Ramos (cell line): ENCODE data around the gene DDR1.

Experiments
- in situ Hi-C: fragments of 300-500 bp; cut with MboI; formaldehyde crosslinking; loops from one replicate; pipeline ENCODE4 v1.14.3; 2022; ENCODE audit warnings: low sequenced_read_pairs; ENCODE audit not compliant: unreplicated experiment

Gene DDR1

DNA sequence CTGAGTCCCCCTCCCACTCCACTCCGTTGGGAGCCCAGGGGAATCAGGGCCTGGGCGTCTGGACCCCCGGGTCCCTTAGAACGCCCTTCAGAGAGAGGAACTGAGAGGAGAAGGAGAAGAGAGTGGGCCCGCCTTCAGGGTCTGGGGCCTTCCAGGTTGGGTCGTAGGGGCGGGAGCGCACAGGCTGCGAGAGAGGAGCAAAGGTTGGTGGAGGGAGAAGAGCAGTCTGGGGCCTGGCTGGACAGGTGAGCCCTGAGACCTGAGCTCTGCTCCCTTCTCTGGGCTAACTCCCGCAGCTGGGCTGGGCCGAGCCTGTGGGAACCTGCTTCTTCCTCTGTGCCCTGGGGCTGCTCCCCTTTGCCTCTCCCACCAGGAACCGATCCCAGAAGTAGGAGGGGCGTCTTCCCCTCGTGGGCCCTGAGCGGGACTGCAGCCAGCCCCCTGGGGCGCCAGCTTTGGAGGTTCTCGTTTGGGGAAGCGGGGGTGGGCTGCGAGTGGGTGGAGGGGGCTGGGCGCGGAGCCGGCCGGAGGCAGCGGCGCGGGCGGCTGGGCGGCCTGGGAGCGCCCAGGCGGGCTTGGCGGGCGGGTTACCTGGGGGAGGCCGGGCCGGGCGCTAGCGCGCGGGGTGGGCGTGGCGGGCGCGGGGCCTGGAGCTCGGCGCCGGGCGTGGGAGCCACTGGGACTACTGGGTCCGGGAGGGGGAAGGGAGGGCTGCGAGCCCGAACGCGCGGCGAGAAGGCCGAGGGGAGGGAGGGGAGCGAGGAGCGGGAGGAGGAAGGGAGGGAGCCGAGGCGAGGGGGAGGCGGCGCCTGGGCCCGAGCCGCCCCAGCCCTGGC, at the start of gene DDR1:
DDR1 (plus strand) TSS at position 835 of the 836 bp plus-strand sequence. CDS start 4,211 bp downstream, outside the sequence.
- in situ Hi-C loops, result no loop called here

DNA sequence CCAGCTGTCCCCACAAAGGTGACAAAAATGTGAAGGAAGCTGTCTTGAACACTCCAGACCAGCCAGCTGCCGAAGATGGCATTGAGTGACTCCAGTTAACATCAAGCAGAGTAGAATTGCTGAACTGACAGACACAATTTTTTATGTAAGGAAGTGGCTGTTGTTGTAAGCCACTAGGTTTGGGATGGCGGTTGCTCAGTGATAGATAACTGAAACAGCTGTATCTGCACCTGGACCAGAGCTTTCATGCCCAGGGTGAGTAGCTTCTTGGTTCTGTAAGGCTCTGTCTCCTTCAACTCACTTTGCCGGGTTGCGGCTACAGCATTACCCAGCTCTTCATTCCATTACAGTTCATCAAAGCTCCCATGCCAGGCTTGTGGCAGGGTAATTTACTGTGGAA, 49.7 kb upstream of the DDR1 start:
- in situ Hi-C loops, result no loop called here

DNA sequence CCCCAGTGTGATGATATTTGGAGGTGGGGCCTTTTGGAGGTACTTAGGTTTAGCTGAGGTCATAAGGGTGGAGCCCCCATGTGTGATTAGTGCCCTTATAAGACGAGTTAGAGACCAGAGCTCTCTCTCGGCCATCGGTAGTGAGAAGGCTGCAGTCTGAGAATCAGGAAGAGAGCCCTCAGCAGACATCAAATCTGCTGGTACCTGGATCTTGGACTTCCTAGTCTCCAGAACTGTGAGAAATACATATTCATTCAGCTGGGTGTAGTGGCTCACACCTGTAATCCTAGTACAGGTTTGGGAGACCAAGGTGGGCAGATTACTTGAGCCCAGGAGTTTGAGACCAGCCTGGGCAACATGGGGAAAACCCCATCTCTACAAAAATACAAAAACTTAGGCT, 48.7 kb upstream of the DDR1 start:
- in situ Hi-C loops, result no loop called here

DNA sequence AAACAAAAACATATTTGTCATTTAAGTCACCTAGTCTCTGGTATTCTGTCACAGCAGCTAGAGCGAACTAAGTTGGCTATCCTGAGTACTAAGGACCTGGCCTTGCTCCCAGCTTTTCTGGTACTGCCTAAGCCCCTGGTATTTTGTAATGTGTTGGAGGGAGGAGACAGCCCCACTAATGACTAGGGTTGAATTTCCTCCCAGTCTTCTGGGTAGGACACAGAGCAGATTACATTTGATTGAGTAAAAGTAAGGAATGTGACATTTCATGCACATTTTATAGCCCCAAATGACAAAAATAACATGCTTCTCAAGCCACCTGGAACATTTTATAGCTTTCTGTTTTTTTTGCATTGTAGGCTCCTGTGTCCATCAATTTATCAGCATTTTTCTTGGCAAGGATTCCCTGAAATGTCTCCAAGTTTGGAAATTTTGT, 47.9 kb upstream of the DDR1 start:
- in situ Hi-C loops, result no loop called here

DNA sequence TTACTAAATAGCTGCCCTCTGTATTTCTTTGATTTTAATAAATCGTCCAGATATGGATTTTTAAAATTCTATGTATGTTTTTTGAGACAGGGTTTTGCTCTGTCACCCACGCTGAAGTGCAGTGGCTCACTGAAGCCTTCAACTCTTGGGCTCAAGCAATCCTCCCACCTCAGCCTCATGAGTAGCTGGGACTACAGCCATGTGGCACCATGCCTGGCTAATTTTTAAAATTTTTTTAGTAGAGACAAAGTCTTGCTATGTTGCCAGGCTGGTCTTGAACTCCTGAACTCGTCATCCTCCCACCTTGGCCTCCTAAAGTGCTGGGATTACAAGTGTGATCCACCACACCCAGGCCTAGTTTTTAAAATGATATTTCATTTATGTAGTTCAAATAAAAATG, 47.4 kb upstream of the DDR1 start:
- in situ Hi-C loops, result no loop called here

DNA sequence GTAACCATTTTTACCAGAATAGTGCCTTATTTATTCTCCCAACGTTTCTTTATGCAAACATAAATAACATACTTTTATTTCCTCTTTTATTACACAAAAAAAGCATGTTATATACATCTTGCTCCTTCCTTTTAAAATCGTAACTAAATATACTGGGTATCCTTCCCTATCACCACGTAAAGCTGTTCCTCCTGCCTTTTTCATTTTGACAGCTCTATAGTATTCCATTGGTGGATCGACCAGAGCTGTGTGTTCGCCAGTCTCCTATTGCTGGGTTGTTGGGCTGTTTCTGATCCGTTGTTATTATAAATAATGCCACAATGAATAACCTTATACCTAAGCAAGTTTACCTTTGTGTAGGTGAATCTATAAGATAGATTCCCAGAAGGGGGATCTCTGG, 46.9 kb upstream of the DDR1 start:
- in situ Hi-C loops, result no loop called here

DNA sequence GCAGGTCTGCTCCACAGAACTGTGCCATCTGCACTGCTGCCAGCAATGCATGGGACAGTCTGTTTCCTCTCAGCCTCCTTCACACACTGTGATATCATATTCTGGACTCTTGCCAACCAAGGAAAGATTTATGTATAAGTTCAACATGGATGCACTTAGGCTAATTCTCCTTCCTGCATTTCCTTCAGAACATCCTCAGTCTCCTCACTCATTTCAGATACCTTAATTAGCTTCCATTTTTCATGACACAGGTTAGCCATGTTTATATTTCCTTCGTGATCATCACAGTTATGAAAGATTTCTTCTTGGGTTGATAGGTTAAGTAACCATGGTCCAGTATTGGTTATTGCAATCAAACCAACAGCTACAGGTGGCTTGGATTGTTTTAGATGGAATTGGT, 46.4 kb upstream of the DDR1 start:
- in situ Hi-C loops, result no loop called here

DNA sequence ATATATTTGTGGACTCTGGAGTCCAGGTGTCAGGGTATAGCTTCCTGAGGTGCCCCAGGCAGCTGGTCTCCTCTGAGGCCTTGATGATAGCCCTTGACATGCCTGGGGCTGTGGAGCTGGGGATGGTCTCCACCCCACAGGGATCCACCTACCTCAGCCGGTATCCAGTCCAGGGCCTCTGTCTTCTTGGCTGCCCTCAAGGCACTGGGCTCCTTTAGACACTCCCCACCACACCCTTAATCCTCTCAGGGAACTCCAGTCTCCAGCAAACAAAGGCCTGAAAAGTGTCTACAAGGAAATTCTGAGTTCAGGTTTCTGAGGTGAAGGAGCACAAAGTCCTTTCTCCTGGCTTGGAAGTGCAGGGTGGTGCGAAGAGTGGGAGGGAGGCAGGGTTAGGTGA, 44.6 kb upstream of the DDR1 start:
- in situ Hi-C loops, result no loop called here

DNA sequence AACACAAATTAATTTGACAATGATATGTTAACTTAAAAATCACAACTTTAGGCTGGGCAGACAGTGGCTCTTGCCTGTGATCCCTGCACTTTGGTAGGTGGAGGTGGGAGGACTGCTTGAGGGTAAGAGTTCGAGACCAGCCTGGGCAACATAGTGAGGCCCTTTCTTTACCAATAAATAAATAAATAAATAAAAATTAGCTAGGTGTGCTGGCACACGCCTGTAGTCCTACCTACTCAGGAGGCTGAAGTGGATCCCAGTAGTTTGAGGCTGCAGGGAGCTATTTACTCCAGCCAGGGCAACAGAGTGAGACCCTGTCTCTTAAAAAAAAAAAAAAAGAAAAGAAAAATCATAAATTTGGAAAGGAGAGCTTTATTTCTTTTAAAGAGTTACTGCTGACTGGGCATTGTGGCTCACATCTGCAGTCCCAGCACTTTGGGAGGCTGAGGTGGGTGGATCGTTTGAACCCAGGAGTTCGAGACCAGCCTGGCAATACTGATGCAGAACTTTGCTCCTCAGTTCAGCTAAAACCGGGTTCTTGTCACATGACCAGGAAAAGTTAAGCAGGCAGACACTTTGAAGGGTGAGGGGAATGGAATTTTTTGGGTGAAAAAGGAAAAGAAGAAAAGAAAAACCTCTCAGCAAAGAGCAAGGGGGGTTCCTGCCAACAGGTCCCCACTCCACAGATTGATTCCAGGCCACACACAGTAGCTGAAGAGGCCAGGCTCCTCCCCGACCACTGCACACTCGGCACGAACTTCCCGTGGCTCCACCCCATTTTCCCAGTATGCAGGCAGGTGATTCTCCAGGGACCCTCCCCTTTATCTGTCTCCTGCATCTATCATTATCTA, 44.0 kb upstream of the DDR1 start:
- in situ Hi-C loops, result no loop called here

DNA sequence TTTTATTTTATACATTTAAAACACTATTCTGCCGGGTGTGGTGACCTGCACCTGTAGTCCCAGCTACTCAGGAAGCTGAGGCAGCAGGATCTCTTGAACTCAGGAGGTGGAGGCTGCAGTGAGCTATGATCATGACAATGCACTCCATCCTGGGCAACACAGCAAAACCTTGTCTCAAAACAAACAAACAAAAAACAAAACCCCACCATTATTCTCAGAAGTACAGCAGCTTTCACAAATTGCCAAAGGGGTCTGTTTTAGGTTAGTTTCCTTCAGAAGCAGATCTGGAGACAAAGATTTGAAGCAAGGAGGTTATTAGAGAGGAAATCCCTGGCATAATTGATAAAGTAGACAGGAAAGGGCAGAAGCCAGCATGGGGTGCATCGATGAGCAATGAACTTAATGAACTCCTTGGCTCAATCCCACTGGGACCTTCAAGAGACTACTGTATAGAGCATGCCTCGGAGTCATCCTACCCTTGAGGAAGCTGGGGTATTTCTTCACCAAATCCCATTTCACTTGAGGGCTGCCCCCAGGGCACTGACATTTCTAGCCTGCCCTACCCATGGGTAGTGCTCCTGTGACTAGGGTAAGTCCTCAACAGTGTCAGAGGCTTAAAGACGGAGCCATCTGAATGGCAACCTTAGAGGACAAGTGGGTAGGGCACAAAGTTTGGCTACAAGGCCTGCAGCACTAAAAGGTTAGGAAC, 43.2 kb upstream of the DDR1 start:
- in situ Hi-C loops, result no loop called here

DNA sequence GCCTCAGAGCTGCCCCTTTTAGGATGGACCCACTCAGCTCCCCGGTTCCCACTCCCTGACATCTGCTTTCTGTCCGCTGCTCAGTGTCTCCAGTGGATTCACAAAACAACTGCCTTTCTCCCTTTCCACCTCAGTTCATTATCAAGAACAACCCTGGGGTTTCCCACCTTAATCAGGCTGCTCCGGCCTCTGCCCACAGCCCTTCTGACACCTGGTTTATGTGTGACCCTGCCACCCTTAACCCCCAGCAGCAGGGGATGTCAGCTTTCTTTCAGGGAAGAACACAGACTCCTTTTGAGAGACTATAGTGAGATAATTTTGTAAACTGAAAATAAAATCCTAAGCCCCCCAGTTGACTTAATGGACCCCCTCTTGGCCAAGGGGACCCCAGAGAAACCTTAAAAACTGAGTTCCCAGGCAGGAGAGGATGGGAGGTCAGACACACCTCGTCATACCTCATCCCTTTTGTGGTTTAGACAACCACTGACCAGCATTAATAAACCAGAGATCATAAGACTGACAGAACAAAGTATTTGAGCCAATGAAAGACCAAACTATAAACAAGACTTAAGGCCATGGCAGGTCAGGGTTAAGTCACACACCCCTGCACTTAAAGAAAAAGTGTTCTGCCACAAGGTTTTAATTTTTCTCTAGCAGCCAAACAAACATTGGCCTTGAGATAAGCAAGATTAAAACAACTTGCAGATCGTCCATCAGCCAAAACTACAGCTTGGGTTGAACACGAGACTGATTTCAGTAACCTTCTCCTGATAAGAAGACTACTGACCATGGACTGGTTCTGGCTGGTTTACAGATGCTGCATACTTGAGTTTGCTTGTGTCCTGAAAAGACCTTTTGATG, 42.4 kb upstream of the DDR1 start:
- in situ Hi-C loops, result no loop called here

DNA sequence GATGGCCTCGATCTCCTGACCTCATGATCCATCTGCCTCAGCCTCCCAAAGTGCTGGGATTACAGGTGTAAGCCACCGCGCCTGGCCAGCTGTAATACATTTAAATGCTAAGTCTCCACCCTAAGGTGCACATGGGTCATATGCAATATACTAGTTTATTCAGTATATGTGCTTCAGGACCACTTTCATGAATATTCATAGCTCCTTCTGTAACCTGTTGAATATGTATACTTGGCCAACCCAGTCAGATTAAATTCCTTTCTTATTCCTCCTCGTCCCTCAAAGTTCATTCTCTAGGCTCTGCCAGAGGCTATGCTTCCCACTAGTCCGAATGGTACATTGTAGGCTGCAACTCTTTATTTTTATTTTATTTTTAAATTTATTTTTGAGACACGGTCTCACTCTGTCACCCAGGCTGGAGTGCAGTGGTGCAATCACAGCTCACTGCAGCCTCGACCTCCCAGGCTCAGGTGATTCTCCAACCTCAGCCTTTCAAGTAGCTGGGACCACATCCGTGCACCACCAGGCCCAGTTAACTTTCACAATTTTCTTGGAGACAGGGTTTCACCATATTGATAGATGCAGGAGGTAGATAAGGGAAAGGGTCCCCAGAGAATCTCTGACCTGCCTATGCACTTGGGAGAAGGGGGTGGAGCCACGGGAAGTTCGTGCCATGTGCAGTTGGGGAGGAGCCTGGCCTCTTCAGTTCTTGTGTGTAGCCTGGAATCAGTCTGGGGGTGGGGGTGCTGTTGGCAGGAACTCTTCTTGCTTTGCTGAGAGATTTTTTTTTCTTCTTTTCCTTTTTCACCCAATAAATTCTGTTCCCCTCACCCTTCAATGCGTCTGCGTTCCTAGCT, 41.3 kb upstream of the DDR1 start:
- in situ Hi-C loops, result no loop called here

DNA sequence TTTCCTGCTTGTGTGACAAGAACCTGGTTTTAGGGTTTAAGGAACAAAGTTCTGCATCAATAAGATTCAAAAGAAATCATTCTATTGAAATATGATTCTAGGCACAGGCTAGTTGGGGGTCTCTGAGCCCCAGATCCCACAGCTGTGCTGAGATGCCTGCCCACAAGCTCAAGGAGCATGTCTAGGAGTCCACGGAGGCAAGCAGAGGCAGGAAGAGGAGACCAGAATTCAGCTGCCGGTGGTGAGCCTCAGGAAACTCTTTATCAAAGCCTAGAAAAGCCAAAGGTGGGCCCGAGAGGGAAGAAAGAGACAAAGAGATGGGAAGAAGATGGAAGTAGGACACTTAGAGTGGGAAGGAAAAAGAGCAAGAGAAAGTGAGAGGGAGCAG, 40.7 kb upstream of the DDR1 start:
- in situ Hi-C loops, result no loop called here

DNA sequence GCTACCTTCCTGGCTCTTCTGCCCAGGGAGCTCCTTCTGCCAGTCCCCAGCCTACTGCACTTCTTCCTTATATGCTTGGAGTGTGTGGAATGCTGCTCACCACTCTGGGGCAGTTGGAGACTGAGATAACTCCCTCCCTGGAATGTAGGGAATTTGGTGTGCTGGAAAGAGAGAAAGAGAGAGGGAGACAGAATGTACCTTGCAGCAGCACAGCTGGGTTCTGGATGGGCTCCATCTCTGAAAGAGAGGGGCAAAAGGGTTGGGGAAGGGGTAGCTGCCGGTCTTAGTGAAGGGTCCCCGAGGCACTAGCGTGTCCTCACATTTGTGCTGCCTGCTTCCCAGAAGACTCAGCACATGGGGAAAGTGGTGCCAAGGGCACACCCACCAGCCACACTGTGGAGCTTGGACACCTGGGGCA, 40.2 kb upstream of the DDR1 start:
- in situ Hi-C loops, result no loop called here

DNA sequence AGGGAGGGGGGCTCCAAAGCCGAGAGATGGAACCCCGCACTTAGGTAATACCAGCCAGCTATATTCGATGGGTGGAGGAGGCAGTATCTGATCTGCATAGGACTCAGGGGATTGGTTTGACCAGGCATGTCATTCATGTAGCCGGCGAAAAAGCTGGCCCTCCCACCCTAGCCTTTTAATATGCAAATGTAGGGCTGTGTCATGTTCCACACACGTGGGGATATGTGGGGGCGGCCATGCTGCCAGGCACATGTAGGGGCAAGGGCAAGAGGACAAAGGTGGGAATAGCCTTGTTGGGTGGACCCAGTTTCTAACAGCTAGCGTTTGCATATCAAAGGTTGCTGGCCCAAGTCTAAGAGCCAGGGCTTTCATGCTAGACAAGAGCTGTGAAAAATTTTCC, 39.1 kb upstream of the DDR1 start:
- in situ Hi-C loops, result no loop called here

DNA sequence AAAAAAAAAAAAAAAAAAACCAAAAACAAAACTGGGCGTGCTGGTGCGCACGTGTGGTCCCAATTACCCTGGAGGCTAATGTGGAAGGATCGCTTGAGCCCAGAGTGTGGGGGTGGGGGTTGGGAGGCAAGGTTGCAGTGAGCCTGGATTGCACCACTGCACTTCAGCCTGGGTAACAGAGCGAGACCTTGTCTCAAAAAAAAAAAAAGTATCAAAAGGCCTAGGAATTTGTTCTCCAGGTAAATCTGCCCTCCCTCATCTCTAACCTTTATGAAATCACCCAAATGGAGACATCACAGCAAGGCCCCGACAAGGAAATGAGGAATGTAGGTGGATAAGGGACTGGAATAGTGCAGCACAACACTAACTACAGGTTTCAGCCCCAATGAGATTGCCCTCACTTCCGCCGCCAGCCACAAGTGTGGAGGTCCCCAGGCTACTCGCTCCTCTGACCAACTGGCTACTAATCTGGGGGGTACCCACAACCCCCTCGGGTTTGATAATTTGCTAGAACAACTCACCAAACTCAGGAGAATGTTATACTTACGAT, 36.8 kb upstream of the DDR1 start:
- in situ Hi-C loops, result no loop called here

DNA sequence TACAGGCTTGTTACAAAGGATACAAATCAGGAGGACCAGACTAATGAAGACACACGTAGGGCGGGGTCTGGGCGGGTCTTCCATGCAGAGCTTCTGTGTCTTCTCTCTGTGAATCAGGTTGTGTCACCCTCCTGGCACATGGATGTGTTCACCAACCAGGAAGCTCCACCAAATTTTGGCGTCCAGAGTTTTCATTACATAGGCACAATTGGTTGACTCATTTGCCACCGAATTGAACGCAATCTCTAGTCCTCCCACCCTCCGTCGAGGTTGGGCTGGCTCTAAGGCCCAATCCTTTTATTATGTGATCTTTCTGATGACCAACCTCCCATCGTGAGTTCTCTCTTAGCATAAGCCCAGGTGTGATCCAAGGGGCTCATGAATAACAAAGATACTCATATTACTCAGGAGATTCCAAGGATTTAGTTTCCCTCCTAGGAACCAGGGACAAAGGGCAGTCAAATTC, 36.3 kb upstream of the DDR1 start:
- in situ Hi-C loops, result no loop called here

DNA sequence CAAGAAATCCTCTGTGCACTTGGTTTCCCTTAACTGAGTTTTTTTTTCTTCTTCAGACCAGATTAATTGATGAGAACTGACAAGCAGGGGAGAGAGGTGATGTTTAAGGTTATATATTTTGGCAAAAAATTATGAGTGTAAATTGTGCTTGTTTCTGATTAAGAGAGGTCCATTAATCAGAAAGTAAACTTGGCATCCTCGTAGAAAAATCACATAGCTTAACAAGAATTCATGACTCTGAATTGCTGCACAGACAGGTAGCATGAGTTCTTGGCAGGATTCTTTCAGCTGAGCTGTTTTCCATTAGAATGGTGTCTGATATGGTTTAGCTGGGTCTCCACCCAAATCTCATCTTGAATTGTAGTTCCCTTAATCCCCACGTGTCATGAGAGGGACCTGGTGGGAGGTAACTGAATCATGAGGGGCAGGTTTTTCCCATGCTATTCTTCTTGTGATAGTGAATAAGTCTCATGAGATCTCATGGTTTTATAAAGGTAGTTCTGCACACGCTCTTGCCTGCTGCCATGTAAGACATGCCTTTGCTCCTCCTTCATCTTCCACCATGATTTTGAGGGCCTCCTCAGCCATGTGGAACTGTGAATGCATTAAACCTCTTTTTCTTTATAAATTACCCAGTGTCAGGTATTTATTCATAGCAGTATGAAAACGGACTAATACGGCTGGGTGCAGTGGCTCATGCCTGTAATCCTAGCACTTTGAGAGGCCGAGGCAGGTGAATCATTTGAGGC, 34.2 kb upstream of the DDR1 start:
- in situ Hi-C loops, result no loop called here
